Measurements from ENCODE around the gene TRAF2.

TRAF2 gene

DNA sequence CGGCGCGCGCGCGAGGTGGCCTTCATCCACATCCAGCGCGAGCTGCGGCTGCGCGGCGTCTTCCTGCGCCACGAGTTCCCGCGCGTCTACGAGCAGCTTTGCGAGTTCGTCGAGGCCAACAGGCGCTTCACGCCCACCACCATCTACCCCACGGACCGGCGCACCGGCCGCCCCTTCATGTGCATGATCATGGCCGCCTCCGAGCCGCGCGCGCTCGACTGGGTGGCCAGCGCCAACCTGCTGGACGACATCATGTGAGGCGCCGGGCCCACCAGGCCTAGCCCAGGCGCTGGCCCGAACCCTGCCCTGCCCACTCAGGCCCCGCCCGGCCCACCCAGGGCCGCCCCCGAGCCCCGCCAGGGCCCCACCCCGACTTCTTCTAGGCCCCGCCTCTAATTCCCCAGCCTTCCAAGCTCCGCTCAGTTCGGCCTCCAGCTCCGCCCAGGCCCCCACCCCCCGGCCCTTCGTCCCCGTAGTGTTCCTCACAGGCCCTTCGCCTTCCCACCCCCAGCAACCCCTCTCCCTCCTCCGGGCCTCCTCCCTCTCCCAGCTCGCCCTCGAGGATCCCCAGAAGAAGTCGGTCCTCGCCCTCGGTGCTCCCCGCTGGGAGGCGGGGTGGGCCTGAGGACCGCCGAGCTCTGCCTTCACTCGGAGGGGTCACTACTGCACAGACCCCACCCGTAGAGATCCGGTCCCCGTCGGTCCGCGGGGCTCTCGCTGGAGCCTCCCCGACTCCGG is 39.1 kb upstream of the TRAF2 start:
- peak; percentile 92 for DNase-seq

DNA sequence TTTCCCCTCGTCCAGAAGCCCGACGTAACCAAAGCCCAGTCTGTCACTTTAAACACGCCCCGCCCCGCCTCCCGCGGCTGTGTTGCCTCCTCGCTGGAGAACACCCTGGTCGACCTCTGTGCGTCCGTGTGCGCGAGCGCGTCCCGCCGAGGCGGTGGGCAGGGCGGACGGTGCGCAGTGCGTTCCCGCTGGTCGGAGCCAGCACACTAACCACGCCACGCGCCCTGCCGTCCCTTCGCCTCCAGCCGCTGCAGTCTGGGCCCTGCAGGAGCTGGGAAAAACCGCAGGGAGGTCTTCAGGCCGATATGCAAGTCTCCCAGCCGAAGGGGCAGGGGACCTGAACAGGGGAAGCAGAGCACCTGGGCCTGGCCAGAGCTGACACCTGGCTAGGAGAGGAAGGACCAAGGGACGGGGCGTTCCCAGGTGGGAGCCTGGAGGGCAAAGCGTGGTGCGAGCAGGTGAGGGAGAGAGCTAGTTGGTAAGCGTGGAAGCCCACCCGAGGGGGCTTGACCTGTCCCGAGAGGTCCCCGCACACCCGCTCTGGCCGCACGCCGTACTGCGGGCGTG is 38.4 kb upstream of the TRAF2 start:
- peak; percentile 88 for DNase-seq

DNA sequence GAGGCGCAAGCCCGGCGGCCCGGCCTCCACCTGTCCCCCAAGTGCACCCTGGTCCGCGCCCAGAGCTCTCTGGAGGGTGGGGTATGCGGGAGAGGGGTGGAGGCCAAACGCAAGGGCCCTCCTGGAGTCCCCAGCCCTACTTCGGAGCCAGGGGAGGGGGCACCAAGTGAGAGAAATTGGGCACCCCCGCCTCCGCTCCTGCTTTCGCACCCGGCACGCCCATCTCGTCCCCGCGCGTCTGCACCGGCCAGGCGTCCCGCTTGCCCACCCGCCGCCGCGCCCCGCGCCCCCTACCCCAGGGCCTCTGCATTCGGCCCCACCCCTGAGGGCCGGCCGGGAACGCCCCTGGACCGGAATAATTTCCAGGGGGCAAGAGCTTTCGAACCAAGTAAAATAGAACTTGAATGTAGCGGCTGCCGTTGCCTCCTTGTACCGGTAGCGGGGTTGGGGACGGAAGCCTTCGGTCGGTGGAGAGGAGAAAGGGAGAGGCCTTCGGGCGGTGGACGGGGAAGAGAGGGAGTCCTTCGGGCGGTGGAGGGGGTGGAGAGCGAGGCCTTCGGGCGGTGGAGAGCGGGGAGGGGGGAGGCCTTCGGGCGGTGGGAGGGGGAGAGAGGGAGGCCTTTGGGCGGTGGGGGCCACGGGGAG is 37.8 kb upstream of the TRAF2 start:
- peak; percentile 87 for DNase-seq

- peak; percentile 99 for DNase-seq
These were observed 37.0 kb upstream of the TRAF2 start, which contains the start of gene PHPT1 for GRCh38 chr9:136849038-136849959. TSS of gene PHPT1 (plus strand) at chr9:136849409. CDS start at chr9:136849431, 22 bp downstream.

DNA sequence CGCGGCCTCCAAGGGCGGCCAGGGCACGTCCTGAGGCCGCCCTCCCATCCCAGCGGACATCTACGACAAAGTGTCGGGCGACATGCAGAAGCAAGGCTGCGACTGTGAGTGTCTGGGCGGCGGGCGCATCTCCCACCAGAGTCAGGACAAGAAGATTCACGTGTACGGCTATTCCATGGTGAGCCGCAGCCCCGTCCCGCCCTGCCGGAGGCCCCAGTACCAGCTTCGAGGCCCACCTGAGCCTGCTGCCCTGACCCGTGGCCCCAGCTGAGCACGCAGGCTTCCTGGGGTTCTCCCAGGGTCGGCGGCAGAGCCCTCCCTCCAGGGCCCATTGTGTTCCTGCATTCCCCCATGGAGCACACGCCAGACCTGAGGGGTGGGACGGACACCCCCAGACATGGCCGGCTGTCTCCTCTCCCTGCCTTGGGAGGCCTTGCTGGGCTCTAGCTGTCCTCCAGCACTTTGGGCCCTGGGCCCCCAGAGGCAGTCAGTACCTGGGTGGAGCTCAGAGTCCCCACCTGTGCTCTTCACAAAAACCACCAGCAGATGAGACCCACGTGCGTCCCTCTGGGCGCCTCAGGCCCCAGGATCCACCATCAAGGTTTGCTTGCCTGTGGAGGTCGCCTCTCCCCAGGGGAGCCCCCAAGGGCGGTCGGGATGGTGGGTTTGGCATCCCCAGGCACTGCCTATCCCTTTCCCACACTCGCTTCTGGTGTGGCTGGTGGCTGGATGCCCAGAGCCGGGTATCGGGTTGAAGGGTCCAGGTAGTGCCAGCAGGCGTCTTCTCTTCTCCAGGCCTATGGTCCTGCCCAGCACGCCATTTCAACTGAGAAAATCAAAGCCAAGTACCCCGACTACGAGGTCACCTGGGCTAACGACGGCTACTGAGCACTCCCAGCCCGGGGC is 36.1 kb upstream of the TRAF2 start:
- DNase-seq = no peak

DNA sequence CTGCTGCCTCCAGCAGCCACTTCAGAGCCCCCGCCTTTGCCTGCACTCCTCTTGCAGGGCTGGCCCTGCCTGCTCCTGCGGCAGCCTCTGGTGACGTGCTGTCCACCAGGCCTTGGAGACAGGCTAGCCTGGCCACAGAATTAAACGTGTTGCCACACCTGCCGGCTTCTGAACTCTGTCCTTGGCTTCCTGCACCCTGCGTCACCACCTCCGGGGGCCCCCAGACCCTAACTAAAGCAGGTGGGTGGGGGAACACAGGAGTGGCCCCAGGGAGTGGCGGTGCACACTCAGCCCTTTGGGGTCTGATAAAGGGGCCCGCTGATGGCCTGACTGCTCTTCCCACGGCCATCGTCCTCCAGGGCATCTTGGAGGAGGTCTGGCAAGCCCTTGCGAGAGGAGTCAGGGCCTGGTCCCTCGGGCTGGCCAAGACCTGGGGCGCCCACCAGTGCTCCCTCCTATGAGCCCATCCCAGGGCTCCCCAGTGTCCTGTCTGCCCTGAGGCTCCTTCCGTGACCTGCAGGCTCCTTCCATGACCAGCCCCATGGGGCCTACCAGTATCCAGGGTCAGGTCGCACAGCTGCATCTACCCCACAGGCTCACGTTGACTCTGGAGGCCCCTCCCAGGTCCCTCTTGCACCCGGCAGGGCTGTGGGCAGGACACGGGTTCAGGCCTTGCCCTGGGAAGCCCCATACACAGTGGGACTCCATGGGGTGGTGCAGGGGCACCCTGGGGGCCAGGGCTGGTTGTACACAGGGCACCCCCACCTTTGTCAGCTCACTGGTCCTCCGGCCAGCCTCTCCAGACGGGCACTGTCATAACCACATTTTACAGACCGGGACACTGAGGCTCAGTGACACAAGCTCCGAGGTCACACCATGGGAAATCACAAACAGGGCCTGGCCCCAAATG is 35.2 kb upstream of the TRAF2 start:
- no peak for DNase-seq

- DNase-seq = no peak
These were observed 34.2 kb upstream of the TRAF2 start, which contains the start of gene MAMDC4 for GRCh38 chr9:136851941-136852663. TSS of gene MAMDC4 (plus strand) at chr9:136852346. CDS start at chr9:136852417, 71 bp downstream.

DNA sequence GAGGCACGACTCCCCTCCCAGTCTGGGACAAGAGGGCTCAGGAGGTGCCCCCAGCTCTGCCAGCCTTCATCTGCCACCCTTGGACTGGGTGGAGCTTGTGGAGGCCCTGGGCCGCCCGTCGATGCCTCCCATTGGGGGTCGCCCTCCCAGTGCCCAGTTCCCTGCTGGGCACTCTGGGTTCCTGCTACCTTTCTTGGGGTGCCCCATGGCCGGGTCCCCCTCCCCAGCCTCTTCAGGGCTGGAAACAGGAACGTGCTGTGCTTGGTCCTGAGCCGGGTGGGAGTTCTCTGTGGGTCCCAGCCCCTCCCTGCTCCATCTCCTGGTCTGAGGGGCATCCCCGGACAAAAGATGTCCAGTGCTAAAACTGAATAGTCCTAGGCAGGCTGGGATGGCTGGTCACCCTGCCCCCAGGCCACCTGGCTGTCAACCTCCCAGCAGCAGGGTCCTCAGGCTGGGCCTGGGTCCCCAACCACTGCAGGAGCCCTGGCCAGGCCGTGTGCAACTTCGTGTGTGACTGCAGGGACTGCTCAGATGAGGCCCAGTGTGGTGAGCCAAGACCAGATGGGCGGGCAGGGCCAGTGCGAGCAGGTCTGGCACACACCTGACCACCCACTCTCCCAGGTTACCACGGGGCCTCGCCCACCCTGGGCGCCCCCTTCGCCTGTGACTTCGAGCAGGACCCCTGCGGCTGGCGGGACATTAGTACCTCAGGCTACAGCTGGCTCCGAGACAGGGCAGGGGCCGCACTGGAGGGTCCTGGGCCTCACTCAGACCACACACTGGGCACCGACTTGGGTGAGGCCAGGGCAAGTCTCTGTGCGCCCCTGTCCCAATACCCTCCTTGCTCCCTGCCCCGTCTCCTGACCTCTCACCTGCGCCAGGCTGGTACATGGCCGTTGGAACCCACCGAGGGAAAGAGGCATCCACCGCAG is 33.4 kb upstream of the TRAF2 start:
- no peak for DNase-seq

- DNase-seq = no peak
These were observed 32.7 kb upstream of the TRAF2 start for GRCh38 chr9:136853596-136854112.

GRCh38 chr9:136854113-136854841 is 32.0 kb upstream of the TRAF2 start:
- no peak for DNase-seq

DNA sequence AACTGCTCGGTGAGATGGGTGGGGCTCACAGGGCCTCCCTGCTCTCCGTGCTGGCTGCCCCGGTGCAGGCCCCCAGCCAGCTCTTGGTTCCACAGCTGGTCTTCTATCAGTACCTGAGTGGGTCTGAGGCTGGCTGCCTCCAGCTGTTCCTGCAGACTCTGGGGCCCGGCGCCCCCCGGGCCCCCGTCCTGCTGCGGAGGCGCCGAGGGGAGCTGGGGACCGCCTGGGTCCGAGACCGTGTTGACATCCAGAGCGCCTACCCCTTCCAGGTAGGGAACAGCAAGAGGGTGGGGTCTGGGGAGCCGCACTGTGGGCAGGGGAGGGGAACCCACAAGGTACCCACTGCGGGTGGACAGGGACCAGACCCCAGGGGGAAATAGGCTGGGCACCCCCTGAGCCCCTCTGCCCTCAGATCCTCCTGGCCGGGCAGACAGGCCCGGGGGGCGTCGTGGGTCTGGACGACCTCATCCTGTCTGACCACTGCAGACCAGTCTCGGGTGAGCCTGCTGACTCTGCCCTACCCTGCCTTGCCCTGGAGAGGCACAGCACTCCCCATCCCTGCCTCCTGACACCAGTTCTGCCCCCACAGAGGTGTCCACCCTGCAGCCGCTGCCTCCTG is 31.4 kb upstream of the TRAF2 start:
- DNase-seq = no peak

GRCh38 chr9:136855461-136856078 is 30.7 kb upstream of the TRAF2 start:
- no peak for DNase-seq

GRCh38 chr9:136856079-136856476 is 30.2 kb upstream of the TRAF2 start:
- no peak for DNase-seq

DNA sequence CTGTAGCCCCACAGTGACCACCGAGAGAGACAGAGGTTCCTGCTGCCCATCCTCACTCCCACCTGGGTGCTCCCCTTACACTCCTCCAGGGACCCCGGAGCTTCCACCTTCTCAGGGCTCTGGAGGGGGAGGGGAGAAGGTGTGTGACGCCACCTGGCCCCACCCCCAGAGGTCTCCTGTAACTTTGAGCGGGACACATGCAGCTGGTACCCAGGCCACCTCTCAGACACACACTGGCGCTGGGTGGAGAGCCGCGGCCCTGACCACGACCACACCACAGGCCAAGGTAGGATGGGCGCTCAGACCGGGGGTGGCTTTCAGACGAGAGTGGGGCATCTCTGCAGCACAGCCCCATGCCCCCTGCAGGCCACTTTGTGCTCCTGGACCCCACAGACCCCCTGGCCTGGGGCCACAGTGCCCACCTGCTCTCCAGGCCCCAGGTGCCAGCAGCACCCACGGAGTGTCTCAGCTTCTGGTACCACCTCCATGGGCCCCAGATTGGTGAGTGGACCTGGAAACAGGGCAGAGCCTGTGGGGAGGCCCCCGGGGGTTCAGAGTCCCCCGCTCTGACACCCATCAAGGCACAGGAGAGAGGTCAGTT is 29.7 kb upstream of the TRAF2 start:
- no peak for DNase-seq

DNA sequence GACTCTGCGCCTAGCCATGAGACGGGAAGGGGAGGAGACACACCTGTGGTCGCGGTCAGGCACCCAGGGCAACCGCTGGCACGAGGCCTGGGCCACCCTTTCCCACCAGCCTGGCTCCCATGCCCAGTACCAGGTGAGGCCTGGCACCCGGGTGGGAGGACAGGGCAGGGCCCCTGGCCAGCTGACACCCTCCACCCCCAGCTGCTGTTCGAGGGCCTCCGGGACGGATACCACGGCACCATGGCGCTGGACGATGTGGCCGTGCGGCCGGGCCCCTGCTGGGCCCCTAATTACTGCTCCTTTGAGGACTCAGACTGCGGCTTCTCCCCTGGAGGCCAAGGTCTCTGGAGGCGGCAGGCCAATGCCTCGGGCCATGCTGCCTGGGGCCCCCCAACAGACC is 29.1 kb upstream of the TRAF2 start:
- no peak for DNase-seq

- DNase-seq = no peak
These were observed 28.5 kb upstream of the TRAF2 start for GRCh38 chr9:136857581-136858412.

Data from NCI-H82 (cell line).